Lung (tissue), 12 donors: ENCODE measurements around the gene IFI16. TPM values are rescaled to one million over a fixed set of nuclear protein-coding genes. Genes with fewer than 3 reads are reported as not detected.

Experiments used
- ATAC-seq: fragments of 200-7000 bp; cut with Tn5 transposase; one replicate; pipeline ENCODE4 v1.9.1; 2020; ENCODE audit warnings: moderate number of reproducible peaks; ENCODE audit not compliant: insufficient read depth, low FRiP score
- DNase-seq, 3 donors: peaks; one replicate each; pipeline ENCODE4 v3.0.0-alpha.2; 2013 to 2017
- H3K27ac ChIP-seq, 2 donors: one replicate each; pipeline ENCODE4 v1.5.1; 2013; ENCODE audit warnings: mild to moderate bottlenecking in 2 of 2, moderate library complexity in 2 of 2, control low read depth in 1 of 2, inconsistent platforms in 1 of 2, low read depth in 1 of 2, low read length in 1 of 2
- H3K27me3 ChIP-seq, 3 donors: one replicate each; pipeline ENCODE4 v1.5.1; 2013; ENCODE audit warnings: low read length in 2 of 3; ENCODE audit not compliant: control insufficient read depth in 3 of 3, insufficient read depth in 3 of 3
- H3K36me3 ChIP-seq, 4 donors: one replicate each; pipeline ENCODE4 v1.5.1; 2013; ENCODE audit warnings: low read length in 4 of 4, mild to moderate bottlenecking in 1 of 4, moderate library complexity in 1 of 4; ENCODE audit not compliant: control insufficient read depth in 4 of 4, insufficient read depth in 4 of 4
- H3K4me1 ChIP-seq, 5 donors: one replicate each; pipeline ENCODE4 v1.5.1; 2013; ENCODE audit warnings: low read length in 5 of 5, mild to moderate bottlenecking in 2 of 5, moderate library complexity in 1 of 5; ENCODE audit not compliant: control insufficient read depth in 5 of 5, insufficient read depth in 5 of 5
- H3K4me3 ChIP-seq: one replicate; pipeline ENCODE4 v1.5.1; 2013; ENCODE audit warnings: mild to moderate bottlenecking, control low read depth, moderate library complexity
- H3K9ac ChIP-seq, 2 donors: one replicate each; pipeline ENCODE4 v1.5.1; 2013; ENCODE audit warnings: low read length in 2 of 2, control low read depth in 1 of 2; ENCODE audit not compliant: insufficient read depth in 1 of 2
- H3K9me3 ChIP-seq, 4 donors: one replicate each; pipeline ENCODE4 v1.5.1; 2013; ENCODE audit warnings: low read length in 3 of 4, mild to moderate bottlenecking in 1 of 4, moderate library complexity in 1 of 4; ENCODE audit not compliant: control insufficient read depth in 4 of 4, insufficient read depth in 3 of 4
- CTCF ChIP-seq: IDR thresholded peaks from 2 replicates; pipeline ENCODE4 v1.5.1; 2012; ENCODE audit warnings: mild to moderate bottlenecking; ENCODE audit errors: control extremely low read depth, extremely low read depth
- WGBS, 2 donors: extraction: QIAGEN DNeasy Blood & Tissue Kit; methylation state at CpG; one replicate each; pipeline ENCODE4 v1.1.7; 2013; 5-methylcytosine and 5-hydroxymethylcytosine counted together
- polyA plus RNA-seq, 2 donors: library from polyadenylated mRNA; stranded (reverse); fragments of 200-250 nt; gene quantifications; one replicate each; pipeline ENCODE4 v1.2.1, GENCODE V29; 2013
- total RNA-seq, 2 donors: library from RNA; depleted of rRNA in 1 of 2; stranded (reverse); fragments of >200 nt in 1 of 2; gene quantifications; one replicate each; pipeline ENCODE4 v1.2.1, GENCODE V29; 2014 to 2021
- donor health status: control.
- donor health status: control.
- donor health status: Bipolar disorder and iron deficiency.
- donor health status: healthy.
- donor health status: DM: yes; HTN: yes; CAD: no.

IFI16 gene
- total and polyA plus RNA-seq, 4 donors = 60.7 to 124 (median 81.4) TPM

- no peak for ATAC-seq
- WGBS, 2 donors = 26 to 65% methylated on average over 5 of the region's 5 CpGs
- no peaks in the 10 kb centered on the region for H3K27me3 ChIP-seq
- no peak for DNase-seq
- peak overlapping the region in 1 of 2 donors; percentile 27 for H3K27ac ChIP-seq
- no peaks in the 10 kb centered on the region for H3K9me3 ChIP-seq
- H3K9ac ChIP-seq = no peak overlapping the region
- H3K4me1 ChIP-seq = peaks cover 0 to 5% (median 0%) of the 10 kb centered on the region in 5 donors
- H3K4me3 ChIP-seq = no peak overlapping the region
- TF ChIP-seq CTCF = no peak
- peaks cover 17 to 31% (median 25%) of the 10 kb centered on the region in 4 donors for H3K36me3 ChIP-seq
These were observed 45.5 kb downstream of the IFI16 start for GRCh38 chr1:159055181-159055641.

GRCh38 chr1:159056069-159056698, 46.5 kb downstream of the IFI16 start:
- no peak for TF ChIP-seq CTCF
- 57 to 80% methylated on average over 7 of the region's 7 CpGs for WGBS, 2 donors
- peaks cover 0 to 5% (median 0%) of the 10 kb centered on the region in 5 donors for H3K4me1 ChIP-seq
- ATAC-seq (no peak), DNase-seq (no peak)
- H3K9me3 ChIP-seq = no peaks in the 10 kb centered on the region
- no peak overlapping the region for H3K9ac ChIP-seq
- H3K27ac ChIP-seq = no peak overlapping the region
- H3K27me3 ChIP-seq = no peaks in the 10 kb centered on the region
- peaks cover 13 to 26% (median 22%) of the 10 kb centered on the region in 4 donors for H3K36me3 ChIP-seq
- no peak overlapping the region for H3K4me3 ChIP-seq

- WGBS, 2 donors = 90 to 91% methylated on average over 7 of the region's 7 CpGs
- Histone ChIP-seq H3K9ac (no peak overlapping the region), H3K4me1 (peaks cover 0 to 5% (median 0%) of the 10 kb centered on the region in 5 donors), H3K27ac (no peak overlapping the region), H3K27me3 (no peaks in the 10 kb centered on the region), H3K9me3 (no peaks in the 10 kb centered on the region), H3K4me3 (no peak overlapping the region), H3K36me3 (peaks cover 10 to 18% (median 12%) of the 10 kb centered on the region in 4 donors)
- no peak for ATAC-seq
- no peak for TF ChIP-seq CTCF
- DNase-seq = no peak
These were observed 49.0 kb downstream of the IFI16 start for GRCh38 chr1:159058751-159059150.

GRCh38 chr1:159065106-159065505, 55.4 kb downstream of the IFI16 start:
- Histone ChIP-seq H3K27me3 (no peaks in the 10 kb centered on the region), H3K4me1 (no peaks in the 10 kb centered on the region), H3K9ac (no peak overlapping the region), H3K9me3 (no peaks in the 10 kb centered on the region), H3K4me3 (no peak overlapping the region), H3K27ac (no peak overlapping the region), H3K36me3 (no peaks in the 10 kb centered on the region)
- no peak for DNase-seq
- ATAC-seq = no peak
- TF ChIP-seq CTCF = no peak
- WGBS, 2 donors = 97% methylated on average over 8 of the region's 8 CpGs
